HG03457 (cell line): ENCODE data around the gene KLC4.
"Not testable (repeated sequence)": the region's sequence is repeated elsewhere in the genome, so short reads cannot be mapped to it uniquely, and the experiment has no call there.

Experiments
- ATAC-seq: cut with Tn5 transposase; IDR thresholded peaks from one replicate; pipeline ENCODE4 v1.9.1; 2021; ENCODE audit warnings: moderate number of reproducible peaks; ENCODE audit not compliant: unreplicated experiment

Gene KLC4

GRCh38 chr6:43060755-43061633 lies 1.6 kb downstream of the KLC4 start:
- ATAC-seq: no peak

GRCh38 chr6:43061861-43062260 lies 2.4 kb downstream of the KLC4 start:
- ATAC-seq: no peak

GRCh38 chr6:43062818-43063217 lies 3.4 kb downstream of the KLC4 start:
- no peak for ATAC-seq

GRCh38 chr6:43070028-43070632 lies 10.7 kb downstream of the KLC4 start:
- ATAC-seq: no peak

GRCh38 chr6:43074847-43075669 lies 15.6 kb downstream of the KLC4 start:
- ATAC-seq: no peak

GRCh38 chr6:43075670-43076463 lies 16.4 kb downstream of the KLC4 start, which contains the start of gene PTK7:
Gene PTK7, plus strand, starts transcription at chr6:43076314. Its CDS starts 175 bp downstream, at chr6:43076489.
- ATAC-seq: no peak

- no peak for ATAC-seq
Measured at GRCh38 chr6:43076464-43077332, 17.3 kb downstream of the KLC4 start.

- no peak for ATAC-seq
Measured at GRCh38 chr6:43077333-43077809, 17.9 kb downstream of the KLC4 start.

- ATAC-seq: no peak
Measured at GRCh38 chr6:43077981-43078511, 18.6 kb downstream of the KLC4 start.

GRCh38 chr6:43078691-43079090 lies 19.3 kb downstream of the KLC4 start:
- ATAC-seq: no peak

GRCh38 chr6:43081043-43081442 lies 21.6 kb downstream of the KLC4 start:
- no peak for ATAC-seq

GRCh38 chr6:43081922-43082321 lies 22.5 kb downstream of the KLC4 start:
- ATAC-seq: not testable (repeated sequence)

- no peak for ATAC-seq
Measured at GRCh38 chr6:43082806-43083655, 23.6 kb downstream of the KLC4 start.

GRCh38 chr6:43086022-43086658 lies 26.7 kb downstream of the KLC4 start:
- ATAC-seq: no peak

- ATAC-seq: no peak
Measured at GRCh38 chr6:43088654-43089056, 29.2 kb downstream of the KLC4 start.

GRCh38 chr6:43089467-43089866 lies 30.0 kb downstream of the KLC4 start:
- ATAC-seq: no peak

- no peak for ATAC-seq
Measured at GRCh38 chr6:43089874-43090558, 30.6 kb downstream of the KLC4 start.
